Measurements from ENCODE around the gene MLIP. TPM values are rescaled to one million over a fixed set of nuclear protein-coding genes. Genes with fewer than 3 reads are reported as not detected.

MLIP gene
- total and polyA plus RNA-seq, 10 donors, result 0.02 to 0.30 (median 0.07) TPM; not detected in 6

DNA sequence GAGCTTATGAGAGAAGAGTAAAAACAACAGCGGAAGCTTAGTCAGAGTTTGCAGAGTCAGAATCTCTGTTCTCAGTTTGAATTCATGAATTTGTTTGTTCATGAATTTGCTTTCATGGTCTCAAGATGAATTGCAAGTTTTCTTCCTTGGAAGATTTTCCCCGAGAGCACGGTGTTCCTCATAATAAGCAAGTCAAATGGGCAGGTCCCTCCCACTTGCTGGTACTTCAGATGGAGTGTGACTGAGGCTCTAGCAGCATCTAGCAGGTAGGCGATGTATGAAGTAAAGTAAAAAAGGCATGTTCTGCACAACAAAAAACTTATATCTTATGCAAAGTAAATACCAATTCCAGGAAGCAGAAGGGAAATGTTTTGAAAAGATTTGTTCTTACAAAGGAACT, 15.5 kb upstream of the MLIP start:
- 85 to 91% (median 87%) methylated on average over 4 of the region's 4 CpGs for WGBS, 5 donors
- no peaks in the 10 kb centered on the region for H3K27me3 ChIP-seq (replicated peaks in 1 of 7)
- no peaks in the 10 kb centered on the region for H3K4me1 ChIP-seq
- no peaks in the 10 kb centered on the region for H3K36me3 ChIP-seq
- H3K27ac ChIP-seq, result no peak overlapping the region
- DNase-seq, result no peak
- intact Hi-C loops (cut with DNase I; ENCODE audit: low total_unique reads), result no loop called here
- TF ChIP-seq POLR2A (IDR thresholded peaks at IDR 0.05), result no peak
- TF ChIP-seq, protein P1, sequence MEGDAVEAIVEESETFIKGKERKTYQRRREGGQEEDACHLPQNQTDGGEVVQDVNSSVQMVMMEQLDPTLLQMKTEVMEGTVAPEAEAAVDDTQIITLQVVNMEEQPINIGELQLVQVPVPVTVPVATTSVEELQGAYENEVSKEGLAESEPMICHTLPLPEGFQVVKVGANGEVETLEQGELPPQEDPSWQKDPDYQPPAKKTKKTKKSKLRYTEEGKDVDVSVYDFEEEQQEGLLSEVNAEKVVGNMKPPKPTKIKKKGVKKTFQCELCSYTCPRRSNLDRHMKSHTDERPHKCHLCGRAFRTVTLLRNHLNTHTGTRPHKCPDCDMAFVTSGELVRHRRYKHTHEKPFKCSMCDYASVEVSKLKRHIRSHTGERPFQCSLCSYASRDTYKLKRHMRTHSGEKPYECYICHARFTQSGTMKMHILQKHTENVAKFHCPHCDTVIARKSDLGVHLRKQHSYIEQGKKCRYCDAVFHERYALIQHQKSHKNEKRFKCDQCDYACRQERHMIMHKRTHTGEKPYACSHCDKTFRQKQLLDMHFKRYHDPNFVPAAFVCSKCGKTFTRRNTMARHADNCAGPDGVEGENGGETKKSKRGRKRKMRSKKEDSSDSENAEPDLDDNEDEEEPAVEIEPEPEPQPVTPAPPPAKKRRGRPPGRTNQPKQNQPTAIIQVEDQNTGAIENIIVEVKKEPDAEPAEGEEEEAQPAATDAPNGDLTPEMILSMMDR (IDR thresholded peaks at IDR 0.05 in 8 of 11, conservative IDR thresholded peaks at IDR 0.05 in 3 of 11), result no peak
- no peak for TF ChIP-seq POLR2AphosphoS5 (IDR thresholded peaks at IDR 0.05)
- H3K9me3 ChIP-seq, result peaks cover 0 to 5% (median 0%) of the 10 kb centered on the region in 8 donors
- H3K4me3 ChIP-seq, result no peak overlapping the region

DNA sequence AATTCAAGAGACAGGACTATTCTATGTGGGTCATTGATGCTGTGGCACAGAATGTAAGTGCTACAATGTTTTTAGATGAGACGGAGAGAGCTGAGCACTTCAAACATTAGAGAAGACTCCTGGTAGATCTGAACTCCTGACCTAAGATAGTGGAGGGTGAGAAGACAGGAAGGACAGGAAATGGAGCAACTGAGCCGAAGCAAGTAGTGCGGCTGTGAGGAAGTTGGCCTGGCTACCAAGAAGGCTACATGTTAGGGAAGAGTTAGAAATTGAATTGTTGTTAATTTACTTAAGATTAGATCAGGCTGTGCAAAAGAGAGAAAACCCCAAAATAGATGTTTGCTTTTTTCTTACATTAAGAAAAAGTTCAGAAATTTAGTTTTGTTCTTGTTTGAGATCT, 14.4 kb upstream of the MLIP start:
- Histone ChIP-seq H3K9me3 (peaks cover 0 to 5% (median 0%) of the 10 kb centered on the region in 8 donors), H3K27ac (no peak overlapping the region), H3K4me1 (no peaks in the 10 kb centered on the region), H3K36me3 (no peaks in the 10 kb centered on the region), H3K27me3 (replicated peaks in 1 of 7) (no peaks in the 10 kb centered on the region), H3K4me3 (no peak overlapping the region)
- TF ChIP-seq, protein P1 (IDR thresholded peaks at IDR 0.05 in 8 of 11, conservative IDR thresholded peaks at IDR 0.05 in 3 of 11), result no peak
- TF ChIP-seq POLR2AphosphoS5 (IDR thresholded peaks at IDR 0.05) (no peak), POLR2A (IDR thresholded peaks at IDR 0.05) (no peak)
- intact Hi-C loops (cut with DNase I; ENCODE audit: low total_unique reads), result no loop called here
- DNase-seq, result no peak
- 47 to 85% (median 63%) methylated on average over 3 of the region's 3 CpGs for WGBS, 5 donors

DNA sequence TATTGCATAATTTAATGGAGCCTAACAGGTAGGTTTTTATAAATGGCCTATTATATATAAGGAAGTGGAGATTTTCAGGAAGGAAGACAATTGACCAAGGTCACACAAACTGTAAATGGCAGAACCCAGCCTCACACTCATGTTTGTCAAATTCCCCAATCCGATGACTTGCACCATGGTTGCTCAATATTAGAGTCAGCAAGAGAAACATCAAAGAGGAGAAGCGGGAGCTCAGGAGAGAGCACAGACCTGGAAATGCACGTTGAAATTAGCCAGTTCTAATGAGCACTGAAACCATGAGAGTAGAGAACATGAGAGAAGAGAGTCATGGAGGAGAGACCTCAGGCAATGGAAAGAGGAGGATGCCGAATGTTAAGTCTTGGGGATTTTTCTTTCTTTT, 13.5 kb upstream of the MLIP start:
- TF ChIP-seq, protein P1 (IDR thresholded peaks at IDR 0.05 in 8 of 11, conservative IDR thresholded peaks at IDR 0.05 in 3 of 11), result no peak
- TF ChIP-seq POLR2A (IDR thresholded peaks at IDR 0.05) (no peak), POLR2AphosphoS5 (IDR thresholded peaks at IDR 0.05) (no peak)
- WGBS, 5 donors, result 44 to 70% (median 53%) methylated on average over 4 of the region's 4 CpGs
- no peaks in the 10 kb centered on the region for H3K4me1 ChIP-seq
- H3K4me3 ChIP-seq, result no peak overlapping the region
- H3K27me3 ChIP-seq (replicated peaks in 1 of 7), result no peaks in the 10 kb centered on the region
- no peaks in the 10 kb centered on the region for H3K36me3 ChIP-seq
- peaks cover 0 to 5% (median 0%) of the 10 kb centered on the region in 8 donors for H3K9me3 ChIP-seq
- no peak for DNase-seq
- no peak overlapping the region for H3K27ac ChIP-seq
- intact Hi-C loops (cut with DNase I; ENCODE audit: low total_unique reads), result no loop called here

DNA sequence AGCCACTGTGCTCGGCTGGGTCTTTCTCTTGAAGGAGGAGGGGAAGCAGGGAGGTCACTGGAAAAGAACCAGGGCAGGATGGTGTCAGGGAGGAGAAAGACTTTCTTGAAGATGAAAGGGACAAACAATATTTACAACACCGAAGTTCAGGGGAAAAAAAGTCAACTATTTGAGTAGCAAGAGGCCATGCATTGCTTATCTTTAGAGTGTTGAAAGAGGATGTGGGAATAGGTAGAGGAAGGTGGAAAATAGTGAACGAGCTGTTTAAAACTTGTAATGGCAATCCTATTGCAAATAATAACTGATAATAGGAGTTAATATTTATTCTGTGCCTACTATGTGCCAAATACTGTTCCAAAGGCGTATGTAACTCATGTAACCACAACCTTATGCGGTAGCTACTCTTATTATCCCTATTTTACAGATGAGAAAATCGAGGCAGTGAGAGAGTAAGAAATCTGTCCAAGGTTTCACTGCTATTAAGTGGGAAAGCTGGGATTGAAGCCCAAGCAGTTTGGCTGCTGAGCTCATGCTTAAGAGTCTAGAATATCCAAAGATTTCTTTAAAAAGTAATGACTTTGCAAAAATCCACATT, 12.7 kb upstream of the MLIP start:
- Histone ChIP-seq H3K27ac (no peak overlapping the region), H3K4me1 (no peaks in the 10 kb centered on the region), H3K4me3 (no peak overlapping the region), H3K9me3 (peaks cover 0 to 5% (median 0%) of the 10 kb centered on the region in 8 donors), H3K36me3 (no peaks in the 10 kb centered on the region), H3K27me3 (replicated peaks in 1 of 7) (no peaks in the 10 kb centered on the region)
- WGBS, 5 donors, result 69 to 81% (median 75%) methylated on average over 6 of the region's 6 CpGs
- intact Hi-C loops (cut with DNase I; ENCODE audit: low total_unique reads), result no loop called here
- TF ChIP-seq, protein P1 (IDR thresholded peaks at IDR 0.05 in 8 of 11, conservative IDR thresholded peaks at IDR 0.05 in 3 of 11), result no peak
- TF ChIP-seq POLR2AphosphoS5 (IDR thresholded peaks at IDR 0.05), result no peak
- DNase-seq, result no peak

Data from spleen (tissue), 11 donors.